Upper lobe of left lung (tissue), 4 donors: ENCODE results near the gene PTPRK.

ENCODE experiments used
- CTCF ChIP-seq, 6 experiments: fragments of 450-650 bp in 4 of 6; fragments of 200-600 bp in 2 of 6; sonication (generic) in 2 of 6; IDR thresholded peaks; one replicate each; pipeline ENCODE4 v1.5.1; 2016 to 2019; ENCODE audit warnings: antibody characterized with exemption in 6 of 6
- EP300 ChIP-seq, 4 donors: sonication (generic); formaldehyde crosslinking; IDR thresholded peaks; one replicate each; pipeline ENCODE4 v1.5.1; 2017; ENCODE audit warnings: antibody characterized with exemption in 4 of 4, control low read depth in 2 of 4
- POLR2A ChIP-seq, 4 donors: fragments of 450-650 bp; IDR thresholded peaks; one replicate each; pipeline ENCODE4 v1.5.1; 2016 to 2017; ENCODE audit warnings: antibody characterized with exemption in 4 of 4, mild to moderate bottlenecking in 2 of 4
- POLR2AphosphoS5 ChIP-seq, 2 donors: sonication (generic); formaldehyde crosslinking; IDR thresholded peaks; one replicate each; pipeline ENCODE4 v1.5.1; 2017; ENCODE audit warnings: antibody characterized with exemption in 2 of 2

- TF ChIP-seq CTCF (IDR thresholded peaks at IDR 0.05) (no peak), POLR2A (IDR thresholded peaks at IDR 0.05) (no peak), POLR2AphosphoS5 (IDR thresholded peaks at IDR 0.05) (no peak), EP300 (IDR thresholded peaks at IDR 0.05) (no peak)
These were observed 503.1 kb downstream of the PTPRK start for GRCh38 chr6:128017288-128017687.
